Adrenal gland (tissue), 12 donors: ENCODE measurements around the gene PKN3. TPM values are rescaled to one million over a fixed set of nuclear protein-coding genes. Genes with fewer than 3 reads are reported as not detected.

Source experiments
- DNase-seq, 7 donors: peaks; one replicate each; pipeline ENCODE4 v3.0.0-alpha.2; 2019 to 2020
- H3K27ac ChIP-seq, 5 donors: fragments of 200-600 bp; sonication (generic) in 4 of 5; 1 replicate in 3 of 5; 2 replicates in 2 of 5; pipeline versions ENCODE4 v1.5.1 to v1.8.0; 2016 to 2020; ENCODE audit warnings: mild to moderate bottlenecking in 1 of 5
- H3K27me3 ChIP-seq: fragments of 200-600 bp; 2 replicates; pipeline ENCODE4 v1.8.0; 2021
- H3K36me3 ChIP-seq, 2 donors: fragments of 200-600 bp; replicated peaks in 1 of 2; 1 replicate in 1 of 2; 2 replicates in 1 of 2; pipeline versions ENCODE4 v1.5.1 to v1.8.0; 2018 to 2022
- H3K4me1 ChIP-seq, 2 donors: fragments of 200-600 bp; replicated peaks in 1 of 2; 1 replicate in 1 of 2; 2 replicates in 1 of 2; pipeline versions ENCODE4 v1.5.1 to v1.8.0; 2018 to 2021
- H3K4me3 ChIP-seq, 4 donors: fragments of 200-600 bp; sonication (generic) in 3 of 4; one replicate each; pipeline ENCODE4 v1.5.1; 2016 to 2018
- H3K9me3 ChIP-seq, 3 donors: fragments of 200-600 bp; sonication (generic) in 1 of 3; replicated peaks in 1 of 3; 1 replicate in 2 of 3; 2 replicates in 1 of 3; pipeline versions ENCODE4 v1.5.1 to v1.8.0; 2016 to 2021
- CTCF ChIP-seq, 6 experiments: fragments of 450-650 bp in 4 of 6; fragments of 200-600 bp in 2 of 6; sonication (generic) in 1 of 6; IDR thresholded peaks; 1 replicate in 5 of 6; 2 replicates in 1 of 6; pipeline versions ENCODE4 v1.5.1 to v1.8.0; 2016 to 2021; ENCODE audit warnings: antibody characterized with exemption in 6 of 6, mild to moderate bottlenecking in 2 of 6, moderate library complexity in 1 of 6
- POLR2A ChIP-seq, 2 donors: fragments of 450-650 bp; IDR thresholded peaks; one replicate each; pipeline ENCODE4 v1.6.1; 2017; ENCODE audit warnings: antibody characterized with exemption in 2 of 2, mild to moderate bottlenecking in 2 of 2, moderate library complexity in 1 of 2
- WGBS, 4 donors: extraction: QIAGEN DNeasy Blood & Tissue Kit in 2 of 4; methylation state at CpG; one replicate each; pipeline versions ENCODE4 v1.1.5 to v1.1.7; 2013 to 2017; 5-methylcytosine and 5-hydroxymethylcytosine counted together
- intact Hi-C, 2 donors: fragments of 100-400 bp; cut with DNase I; formaldehyde crosslinking; loops; one replicate each; pipeline versions ENCODE4 v1.14.1 to v1.15.0; 2022 to 2023
- polyA plus RNA-seq, 3 donors: library from polyadenylated mRNA; stranded (reverse); fragments of 200-250 nt in 2 of 3; fragments of 350-450 nt in 1 of 3; fragmentation: Illumina TruSeq in 1 of 3; extraction: RNeasy Lipid Tissue Mini Kit (QIAGEN cat#74804) in 1 of 3; gene quantifications; one replicate each; pipeline ENCODE4 v1.2.3, GENCODE V29; 2013 to 2014
- total RNA-seq, 9 donors: library from RNA; depleted of rRNA in 4 of 9; stranded (reverse); fragments of >200 nt in 4 of 9; fragments of 120-200 nt in 1 of 9; fragmentation: NEBNext Ultra II Directional in 1 of 9; extraction: Animal tissue kit (Norgen Biotek cat#: 25700) in 1 of 9; gene quantifications; one replicate each; pipeline versions ENCODE4 v1.1.0 to v1.2.4, GENCODE V29; 2013 to 2023
- donor health status: healthy with polysubstance abuse.
- donor health status: Bipolar disorder and iron deficiency.
- donor health status: DM: yes; HTN: yes; CAD: no.
- donor health status: DM: no; HTN: no; CAD: no.
- donor health status: DM: no; HTN: no; CAD: no.
- donor health status: DM: yes; HTN: yes; CAD: no.

PKN3 gene
- total and polyA plus RNA-seq, 12 donors = 0.90 to 8.6 (median 4.1) TPM

- DNase-seq = no peak
Observed at GRCh38 chr9:128719919-128720605, 17.8 kb downstream of the PKN3 start.

GRCh38 chr9:128720841-128721486 lies 18.7 kb downstream of the PKN3 start:
- TF ChIP-seq POLR2A (IDR thresholded peaks at IDR 0.05) (no peak), CTCF (IDR thresholded peaks at IDR 0.05) (no peak)
- Histone ChIP-seq H3K27ac (no peak overlapping the region), H3K4me3 (no peak overlapping the region), H3K9me3 (no peaks in the 10 kb centered on the region), H3K36me3 (no peaks in the 10 kb centered on the region), H3K4me1 (peaks cover 3 to 6% of the 10 kb centered on the region in 2 donors), H3K27me3 (no peaks in the 10 kb centered on the region)
- DNase-seq = no peak
- WGBS, 4 donors = 92 to 97% (median 94%) methylated on average over 13 to 22 of the region's 22 CpGs
- intact Hi-C loops = no loop called here

More at GRCh38 chr9:128719919-128720605, 17.8 kb downstream of the PKN3 start:
- Histone ChIP-seq H3K4me3 (no peak overlapping the region), H3K4me1 (peaks cover 3 to 6% of the 10 kb centered on the region in 2 donors), H3K9me3 (no peaks in the 10 kb centered on the region), H3K36me3 (no peaks in the 10 kb centered on the region), H3K27me3 (no peaks in the 10 kb centered on the region), H3K27ac (no peak overlapping the region)
- 90 to 97% (median 94%) methylated on average over 6 to 30 of the region's 30 CpGs for WGBS, 4 donors
- intact Hi-C loops = no loop called here
- no peak for TF ChIP-seq POLR2A (IDR thresholded peaks at IDR 0.05)
- no peak for TF ChIP-seq CTCF (IDR thresholded peaks at IDR 0.05)

GRCh38 chr9:128721487-128722010 lies 19.2 kb downstream of the PKN3 start:
- Histone ChIP-seq H3K4me3 (no peak overlapping the region), H3K9me3 (no peaks in the 10 kb centered on the region), H3K27ac (no peak overlapping the region), H3K27me3 (no peaks in the 10 kb centered on the region), H3K36me3 (no peaks in the 10 kb centered on the region), H3K4me1 (peaks cover 3 to 6% of the 10 kb centered on the region in 2 donors)
- 94 to 97% (median 97%) methylated on average over 12 to 18 of the region's 18 CpGs; no CpG with 5 or more reads in 1 of the 4 donors for WGBS, 4 donors
- TF ChIP-seq CTCF (IDR thresholded peaks at IDR 0.05) (no peak), POLR2A (IDR thresholded peaks at IDR 0.05) (no peak)
- intact Hi-C loops = no loop called here
- no peak for DNase-seq
